ENCODE measurements around the gene GPR141. TPM values are rescaled to one million over a fixed set of nuclear protein-coding genes. Genes with fewer than 3 reads are reported as not detected.

GPR141 gene
- total RNA-seq, 1 experiment from 2014 or later = not detected

DNA sequence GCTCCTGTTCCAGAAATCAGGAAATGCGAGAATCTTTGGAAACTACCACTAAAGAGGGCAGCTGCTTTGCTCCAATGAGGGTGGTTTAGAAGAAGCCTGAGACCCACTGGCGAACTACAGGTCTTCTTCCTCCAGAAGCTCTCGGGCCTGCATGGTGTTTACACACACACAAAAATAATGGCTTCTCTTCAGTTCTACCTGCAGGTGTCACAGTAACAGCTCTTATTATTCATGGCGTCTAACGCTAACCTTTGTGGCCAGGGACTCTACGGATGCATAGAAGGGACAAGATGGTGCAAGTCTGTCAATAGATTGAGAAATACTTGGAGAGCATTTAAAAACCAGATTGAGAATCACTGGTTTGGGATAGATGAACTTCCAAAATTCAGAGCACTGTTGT is 22.4 kb downstream of the GPR141 start:
- Histone ChIP-seq H3K79me2 (ENCODE audit: insufficient read depth, low read length) (no peaks in the 10 kb centered on the region), H3K9me3 (ENCODE audit: control insufficient read depth in 1 of 2, insufficient read depth in 1 of 2, low read depth in 1 of 2, low read length in 2 of 2) (no peaks in the 10 kb centered on the region), H3K9ac (ENCODE audit: low read length) (no peak overlapping the region), H3K27ac (ENCODE audit: low read depth, low read length) (no peak overlapping the region), H2AFZ (ENCODE audit: low read depth, low read length, poor library complexity, severe bottlenecking) (no peak overlapping the region), H3K4me3 (replicated peaks in 1 of 2; ENCODE audit: low read depth in 1 of 2, low read length in 2 of 2) (no peak overlapping the region), H4K20me1 (ENCODE audit: insufficient read depth) (no peaks in the 10 kb centered on the region), H3K4me2 (ENCODE audit: low read length) (no peak overlapping the region), H3K36me3 (ENCODE audit: control insufficient read depth in 1 of 2, insufficient read depth in 2 of 2, low read length in 2 of 2) (no peaks in the 10 kb centered on the region), H3K27me3 (ENCODE audit: insufficient read depth, low read length) (no peaks in the 10 kb centered on the region), H3K4me1 (ENCODE audit: control insufficient read depth in 1 of 2, insufficient read depth in 2 of 2, low read length in 2 of 2) (no peaks in the 10 kb centered on the region), H3K9me2 (ENCODE audit: insufficient read depth) (no peaks in the 10 kb centered on the region)
- CTCF ChIA-PET = interaction anchor here (0.7 kb wide), 1 partner anchor 11 kb away, joined by 3 read pairs; no protein-coding TSS in a partner anchor
- RAD21 ChIA-PET (ENCODE audit: low non-redundant PET in 1 of 2, low total read pairs in 2 of 2, uncharacterized antibody in 2 of 2, unreplicated experiment in 2 of 2) = no interaction called here
- TF ChIP-seq SP1 (IDR thresholded peaks at IDR 0.05; ENCODE audit: low read depth) (no peak), FOSL1 (IDR thresholded peaks at IDR 0.05; ENCODE audit: low read depth) (no peak), ZBTB33 (IDR thresholded peaks at IDR 0.05; ENCODE audit: extremely low read depth, insufficient replicate concordance, low read length) (no peak), EZH2phosphoT487 (IDR thresholded peaks at IDR 0.05; ENCODE audit: borderline replicate concordance) (no peak), CBX3 (IDR thresholded peaks at IDR 0.05; ENCODE audit: low read depth) (no peak), JUND (IDR thresholded peaks at IDR 0.05) (no peak), ZNF274 (IDR thresholded peaks at IDR 0.05; ENCODE audit: low read depth, low read length) (no peak), ELF1 (IDR thresholded peaks at IDR 0.05; ENCODE audit: borderline replicate concordance, low read depth) (no peak), SIN3A (IDR thresholded peaks at IDR 0.05; ENCODE audit: low read depth) (no peak), SRF (IDR thresholded peaks at IDR 0.05; ENCODE audit: low read depth) (no peak), POLR2A (IDR thresholded peaks at IDR 0.05; ENCODE audit: borderline replicate concordance, extremely low read depth, insufficient read depth, insufficient read length) (no peak), RAD21 (IDR thresholded peaks at IDR 0.05; ENCODE audit: low read depth) (no peak), TCF7L2 (IDR thresholded peaks at IDR 0.05; ENCODE audit: borderline replicate concordance, extremely low read depth, insufficient read depth, insufficient read length) (no peak)
- TF ChIP-seq, protein P1, sequence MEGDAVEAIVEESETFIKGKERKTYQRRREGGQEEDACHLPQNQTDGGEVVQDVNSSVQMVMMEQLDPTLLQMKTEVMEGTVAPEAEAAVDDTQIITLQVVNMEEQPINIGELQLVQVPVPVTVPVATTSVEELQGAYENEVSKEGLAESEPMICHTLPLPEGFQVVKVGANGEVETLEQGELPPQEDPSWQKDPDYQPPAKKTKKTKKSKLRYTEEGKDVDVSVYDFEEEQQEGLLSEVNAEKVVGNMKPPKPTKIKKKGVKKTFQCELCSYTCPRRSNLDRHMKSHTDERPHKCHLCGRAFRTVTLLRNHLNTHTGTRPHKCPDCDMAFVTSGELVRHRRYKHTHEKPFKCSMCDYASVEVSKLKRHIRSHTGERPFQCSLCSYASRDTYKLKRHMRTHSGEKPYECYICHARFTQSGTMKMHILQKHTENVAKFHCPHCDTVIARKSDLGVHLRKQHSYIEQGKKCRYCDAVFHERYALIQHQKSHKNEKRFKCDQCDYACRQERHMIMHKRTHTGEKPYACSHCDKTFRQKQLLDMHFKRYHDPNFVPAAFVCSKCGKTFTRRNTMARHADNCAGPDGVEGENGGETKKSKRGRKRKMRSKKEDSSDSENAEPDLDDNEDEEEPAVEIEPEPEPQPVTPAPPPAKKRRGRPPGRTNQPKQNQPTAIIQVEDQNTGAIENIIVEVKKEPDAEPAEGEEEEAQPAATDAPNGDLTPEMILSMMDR (IDR thresholded peaks at IDR 0.05 in 2 of 3, conservative IDR thresholded peaks at IDR 0.05 in 1 of 3; ENCODE audit: borderline replicate concordance in 1 of 3, insufficient read depth in 1 of 3, low read depth in 2 of 3, low read length in 2 of 3) = no peak
- DNase-seq (ENCODE audit: low read depth, low spot score) (no peak), ATAC-seq (no peak)
- POLR2A ChIA-PET = no interaction called here
- intact Hi-C loops (cut with micrococcal nuclease) = no loop called here
- BruUV-seq (replicated peaks) = no TSS peak
